K562 (cell line): ENCODE measurements around the gene B3GALT6. TPM values are rescaled to one million over a fixed set of nuclear protein-coding genes. Genes with fewer than 3 reads are reported as not detected.

Experiments used
- BCL6 ChIP-seq: fragments of 250-450 bp; sonication (Bioruptor Pico); IDR thresholded peaks from 2 replicates; pipeline ENCODE4 v1.4.0; 2020
- BHLHE40 ChIP-seq: IDR thresholded peaks from 2 replicates; pipeline ENCODE4 v1.6.1; 2011; ENCODE audit warnings: low read length, improper control_type of control experiment
- BRF1 ChIP-seq: IDR thresholded peaks from 3 replicates; pipeline ENCODE4 v1.6.1; 2011; ENCODE audit warnings: borderline replicate concordance, mild to moderate bottlenecking; ENCODE audit not compliant: insufficient read length; ENCODE audit errors: extremely low read depth
- DIDO1 ChIP-seq: fragments of 450-650 bp; IDR thresholded peaks from 2 replicates; pipeline ENCODE4 v1.6.1; 2016; ENCODE audit warnings: low read depth, missing biosample characterization, missing genetic modification characterization
- FOXJ2 ChIP-seq: fragments of 200-800 bp; sonication (Bioruptor generic); IDR thresholded peaks from 2 replicates; pipeline ENCODE4 v1.6.1; 2016; ENCODE audit warnings: missing genetic modification characterization, missing compliant biosample characterization
- MAFG ChIP-seq: fragments of 450-650 bp; conservative IDR thresholded peaks from 2 replicates; pipeline ENCODE4 v1.6.1; 2016; ENCODE audit warnings: missing genetic modification characterization, missing compliant biosample characterization
- NONO ChIP-seq, 2 experiments: fragments of 200-400 bp in 1 of 2; fragments of 450-650 bp in 1 of 2; formaldehyde crosslinking in 1 of 2; IDR thresholded peaks; 2 replicates each; pipeline ENCODE4 v1.6.1; 2017; ENCODE audit warnings: low read depth in 2 of 2, mild to moderate bottlenecking in 2 of 2, moderate library complexity in 2 of 2, low read length in 1 of 2
- SETDB1 ChIP-seq: IDR thresholded peaks from one replicate; pipeline ENCODE4 v1.6.1; 2012; ENCODE audit warnings: low read length, control low read depth, inconsistent platforms
- SRSF3 ChIP-seq: fragments of 200-400 bp; formaldehyde crosslinking; IDR thresholded peaks from 2 replicates; pipeline ENCODE4 v1.6.1; 2016; ENCODE audit warnings: mild to moderate bottlenecking, low read length, moderate library complexity; ENCODE audit not compliant: insufficient read depth
- ZSCAN29 ChIP-seq: fragments of 450-650 bp; IDR thresholded peaks from 2 replicates; pipeline ENCODE4 v1.6.1; 2017
- polyA plus RNA-seq, 8 experiments: library from polyadenylated mRNA; depleted of rRNA in 4 of 8; stranded (reverse) in 5 of 8; unstranded in 3 of 8; fragments of >200 nt; fragmentation: Nextera tagmentation in 2 of 8; fragmentation: Illumina TruSeq in 1 of 8; extraction: Ambion mirVana in 2 of 8; extraction: Trizol in 1 of 8; gene quantifications; 2 replicates each; pipeline versions ENCODE4 v1.2.1 to v1.2.3, GENCODE V29; 2011 to 2014; ENCODE audit warnings: inconsistent platforms in 1 of 8, missing spikeins in 1 of 8
- total RNA-seq, 7 experiments: library from RNA; depleted of rRNA in 6 of 7; stranded (reverse); fragments of >200 nt in 6 of 7; fragmentation: Illumina TruSeq in 2 of 7; extraction: Trizol in 2 of 7; gene quantifications; 2 replicates each; pipeline versions ENCODE4 v1.2.1 to v1.2.3, GENCODE V29; 2011 to 2021; ENCODE audit warnings: low replicate concordance in 1 of 7
- TF ChIP-seq, protein P1 (sequence below): fragments of 450-650 bp; IDR thresholded peaks from 2 replicates; pipeline ENCODE4 v1.6.1; 2018; ENCODE audit not compliant: partially characterized antibody
- TF ChIP-seq, protein P2 (sequence below): fragments of 450-650 bp; formaldehyde crosslinking; IDR thresholded peaks from 2 replicates; pipeline ENCODE4 v1.4.0; 2020; ENCODE audit warnings: mild to moderate bottlenecking, moderate library complexity
- TF ChIP-seq, protein P3 (sequence below): sonication (generic); formaldehyde crosslinking; IDR thresholded peaks from 2 replicates; pipeline ENCODE4 v1.8.0; 2022; ENCODE audit warnings: mild to moderate bottlenecking, low read depth, missing genetic modification reagents
- TF ChIP-seq, protein P4 (sequence below): fragments of 450-650 bp; IDR thresholded peaks from 2 replicates; pipeline ENCODE4 v1.6.1; 2017; ENCODE audit warnings: antibody characterized with exemption
- TF ChIP-seq, protein P5 (sequence below): fragments of 200-800 bp; sonication (Bioruptor generic); IDR thresholded peaks from 2 replicates; pipeline ENCODE4 v1.6.1; 2017; ENCODE audit warnings: missing genetic modification characterization, missing compliant biosample characterization

The B3GALT6 gene
- total and polyA plus RNA-seq, 9 of the 15 experiments (the other 6 are each of a cell fraction or from before 2014, with no cell fraction given), result 0.68 to 29.8 (median 9.9) TPM

DNA sequence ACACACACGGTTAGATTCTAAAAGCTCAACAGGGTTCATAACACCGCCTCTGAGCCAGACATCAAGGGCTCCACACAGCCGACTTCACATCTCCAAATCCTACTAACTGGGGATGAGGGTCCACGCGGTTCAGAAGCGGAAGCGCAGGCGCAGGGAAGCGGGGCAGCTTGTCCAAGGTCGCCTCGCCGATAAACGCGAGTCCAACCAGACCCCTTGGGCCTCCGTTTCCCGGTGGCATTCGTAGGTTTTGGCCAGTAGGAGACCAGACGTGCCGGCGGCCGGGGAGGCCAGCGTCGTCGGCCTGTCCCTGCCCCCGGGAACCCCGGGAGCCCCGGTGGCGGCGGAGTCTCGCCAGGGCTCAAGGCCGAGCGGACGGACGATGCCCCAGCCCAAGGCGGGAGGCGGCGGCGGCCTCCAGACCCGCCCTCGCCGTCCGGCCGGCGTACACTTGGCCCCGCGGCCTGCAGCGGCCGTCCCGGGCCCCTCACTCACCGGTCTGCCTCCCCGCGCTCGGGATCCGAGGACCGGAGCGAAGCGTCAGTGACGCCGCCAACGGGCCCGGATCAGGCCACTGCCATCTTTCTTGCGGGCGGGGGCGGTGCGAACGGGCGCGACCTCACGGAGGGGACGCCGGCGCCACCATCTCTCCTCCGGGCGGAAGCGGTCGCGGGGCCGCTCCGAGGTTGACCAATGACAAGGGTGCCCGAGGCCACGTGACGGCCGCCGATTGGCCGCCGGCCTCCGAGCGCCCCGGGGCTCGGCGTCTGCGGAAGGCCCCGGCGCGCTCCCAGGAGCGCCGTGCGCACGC, 433 bp upstream of the B3GALT6 start, which contains the start of gene SDF4 (continued):
- TF ChIP-seq, protein P1, sequence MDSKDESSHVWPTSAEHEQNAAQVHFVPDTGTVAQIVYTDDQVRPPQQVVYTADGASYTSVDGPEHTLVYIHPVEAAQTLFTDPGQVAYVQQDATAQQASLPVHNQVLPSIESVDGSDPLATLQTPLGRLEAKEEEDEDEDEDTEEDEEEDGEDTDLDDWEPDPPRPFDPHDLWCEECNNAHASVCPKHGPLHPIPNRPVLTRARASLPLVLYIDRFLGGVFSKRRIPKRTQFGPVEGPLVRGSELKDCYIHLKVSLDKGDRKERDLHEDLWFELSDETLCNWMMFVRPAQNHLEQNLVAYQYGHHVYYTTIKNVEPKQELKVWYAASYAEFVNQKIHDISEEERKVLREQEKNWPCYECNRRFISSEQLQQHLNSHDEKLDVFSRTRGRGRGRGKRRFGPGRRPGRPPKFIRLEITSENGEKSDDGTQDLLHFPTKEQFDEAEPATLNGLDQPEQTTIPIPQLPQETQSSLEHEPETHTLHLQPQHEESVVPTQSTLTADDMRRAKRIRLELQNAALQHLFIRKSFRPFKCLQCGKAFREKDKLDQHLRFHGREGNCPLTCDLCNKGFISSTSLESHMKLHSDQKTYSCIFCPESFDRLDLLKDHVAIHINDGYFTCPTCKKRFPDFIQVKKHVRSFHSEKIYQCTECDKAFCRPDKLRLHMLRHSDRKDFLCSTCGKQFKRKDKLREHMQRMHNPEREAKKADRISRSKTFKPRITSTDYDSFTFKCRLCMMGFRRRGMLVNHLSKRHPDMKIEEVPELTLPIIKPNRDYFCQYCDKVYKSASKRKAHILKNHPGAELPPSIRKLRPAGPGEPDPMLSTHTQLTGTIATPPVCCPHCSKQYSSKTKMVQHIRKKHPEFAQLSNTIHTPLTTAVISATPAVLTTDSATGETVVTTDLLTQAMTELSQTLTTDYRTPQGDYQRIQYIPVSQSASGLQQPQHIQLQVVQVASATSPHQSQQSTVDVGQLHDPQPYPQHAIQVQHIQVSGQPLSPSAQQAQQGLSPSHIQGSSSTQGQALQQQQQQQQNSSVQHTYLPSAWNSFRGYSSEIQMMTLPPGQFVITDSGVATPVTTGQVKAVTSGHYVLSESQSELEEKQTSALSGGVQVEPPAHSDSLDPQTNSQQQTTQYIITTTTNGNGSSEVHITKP, result peak; percentile 23
- TF ChIP-seq BCL6 (CRISPR knock-in tag), result no peak
- TF ChIP-seq, protein P2, sequence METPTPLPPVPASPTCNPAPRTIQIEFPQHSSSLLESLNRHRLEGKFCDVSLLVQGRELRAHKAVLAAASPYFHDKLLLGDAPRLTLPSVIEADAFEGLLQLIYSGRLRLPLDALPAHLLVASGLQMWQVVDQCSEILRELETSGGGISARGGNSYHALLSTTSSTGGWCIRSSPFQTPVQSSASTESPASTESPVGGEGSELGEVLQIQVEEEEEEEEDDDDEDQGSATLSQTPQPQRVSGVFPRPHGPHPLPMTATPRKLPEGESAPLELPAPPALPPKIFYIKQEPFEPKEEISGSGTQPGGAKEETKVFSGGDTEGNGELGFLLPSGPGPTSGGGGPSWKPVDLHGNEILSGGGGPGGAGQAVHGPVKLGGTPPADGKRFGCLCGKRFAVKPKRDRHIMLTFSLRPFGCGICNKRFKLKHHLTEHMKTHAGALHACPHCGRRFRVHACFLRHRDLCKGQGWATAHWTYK (CRISPR knock-in tag), result peak; percentile 89
- no peak for TF ChIP-seq SRSF3
- no peak for TF ChIP-seq DIDO1 (tag)
- TF ChIP-seq SETDB1, result no peak
- no peak for TF ChIP-seq BRF1
- TF ChIP-seq, protein P3, sequence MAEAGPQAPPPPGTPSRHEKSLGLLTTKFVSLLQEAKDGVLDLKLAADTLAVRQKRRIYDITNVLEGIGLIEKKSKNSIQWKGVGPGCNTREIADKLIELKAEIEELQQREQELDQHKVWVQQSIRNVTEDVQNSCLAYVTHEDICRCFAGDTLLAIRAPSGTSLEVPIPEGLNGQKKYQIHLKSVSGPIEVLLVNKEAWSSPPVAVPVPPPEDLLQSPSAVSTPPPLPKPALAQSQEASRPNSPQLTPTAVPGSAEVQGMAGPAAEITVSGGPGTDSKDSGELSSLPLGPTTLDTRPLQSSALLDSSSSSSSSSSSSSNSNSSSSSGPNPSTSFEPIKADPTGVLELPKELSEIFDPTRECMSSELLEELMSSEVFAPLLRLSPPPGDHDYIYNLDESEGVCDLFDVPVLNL (CRISPR knock-in tag), result no peak
- TF ChIP-seq NONO (IDR thresholded peaks at IDR 0.05; ENCODE audit: low read depth in 2 of 2, low read length in 1 of 2), result peak; percentile 88 to 96; a peak in 3 of 4 replicates
- TF ChIP-seq, protein P4, sequence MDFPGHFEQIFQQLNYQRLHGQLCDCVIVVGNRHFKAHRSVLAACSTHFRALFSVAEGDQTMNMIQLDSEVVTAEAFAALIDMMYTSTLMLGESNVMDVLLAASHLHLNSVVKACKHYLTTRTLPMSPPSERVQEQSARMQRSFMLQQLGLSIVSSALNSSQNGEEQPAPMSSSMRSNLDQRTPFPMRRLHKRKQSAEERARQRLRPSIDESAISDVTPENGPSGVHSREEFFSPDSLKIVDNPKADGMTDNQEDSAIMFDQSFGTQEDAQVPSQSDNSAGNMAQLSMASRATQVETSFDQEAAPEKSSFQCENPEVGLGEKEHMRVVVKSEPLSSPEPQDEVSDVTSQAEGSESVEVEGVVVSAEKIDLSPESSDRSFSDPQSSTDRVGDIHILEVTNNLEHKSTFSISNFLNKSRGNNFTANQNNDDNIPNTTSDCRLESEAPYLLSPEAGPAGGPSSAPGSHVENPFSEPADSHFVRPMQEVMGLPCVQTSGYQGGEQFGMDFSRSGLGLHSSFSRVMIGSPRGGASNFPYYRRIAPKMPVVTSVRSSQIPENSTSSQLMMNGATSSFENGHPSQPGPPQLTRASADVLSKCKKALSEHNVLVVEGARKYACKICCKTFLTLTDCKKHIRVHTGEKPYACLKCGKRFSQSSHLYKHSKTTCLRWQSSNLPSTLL, result no peak
- peak; percentile 49; the same call in 1 of the 2 replicates for TF ChIP-seq BHLHE40
- TF ChIP-seq FOXJ2, result no peak
- TF ChIP-seq, protein P5, sequence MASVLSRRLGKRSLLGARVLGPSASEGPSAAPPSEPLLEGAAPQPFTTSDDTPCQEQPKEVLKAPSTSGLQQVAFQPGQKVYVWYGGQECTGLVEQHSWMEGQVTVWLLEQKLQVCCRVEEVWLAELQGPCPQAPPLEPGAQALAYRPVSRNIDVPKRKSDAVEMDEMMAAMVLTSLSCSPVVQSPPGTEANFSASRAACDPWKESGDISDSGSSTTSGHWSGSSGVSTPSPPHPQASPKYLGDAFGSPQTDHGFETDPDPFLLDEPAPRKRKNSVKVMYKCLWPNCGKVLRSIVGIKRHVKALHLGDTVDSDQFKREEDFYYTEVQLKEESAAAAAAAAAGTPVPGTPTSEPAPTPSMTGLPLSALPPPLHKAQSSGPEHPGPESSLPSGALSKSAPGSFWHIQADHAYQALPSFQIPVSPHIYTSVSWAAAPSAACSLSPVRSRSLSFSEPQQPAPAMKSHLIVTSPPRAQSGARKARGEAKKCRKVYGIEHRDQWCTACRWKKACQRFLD (CRISPR knock-in tag), result peak; percentile 1; the same call in 1 of the 2 replicates
- TF ChIP-seq ZSCAN29, result no peak; the same call in 1 of the 2 replicates
- TF ChIP-seq MAFG (tag), result no peak
